ENCODE measurements around the gene ICAM1.
A peak's percentile ranks its signal among the peaks of the same experiment; 100 is the strongest.

Gene ICAM1

GRCh38 chr19:10328558-10329429 lies 57.9 kb downstream of the ICAM1 start:
- DNase-seq: no peak

- DNase-seq: no peak
These were observed 58.6 kb downstream of the ICAM1 start for GRCh38 chr19:10329555-10329954.

- DNase-seq: no peak
These were observed 61.4 kb downstream of the ICAM1 start for GRCh38 chr19:10332158-10332964.

GRCh38 chr19:10332965-10333757 lies 62.2 kb downstream of the ICAM1 start, which contains the start of gene RAVER1:
RAVER1 (minus strand) TSS chr19:10333529; CDS start chr19:10333507, 22 bp downstream.
- peak; percentile 87 to 92 for DNase-seq

- no peak for DNase-seq
These were observed 63.1 kb downstream of the ICAM1 start for GRCh38 chr19:10333758-10334587.

GRCh38 chr19:10334588-10335351 lies 63.9 kb downstream of the ICAM1 start:
- DNase-seq: no peak

GRCh38 chr19:10335352-10335985 lies 64.5 kb downstream of the ICAM1 start:
- DNase-seq: no peak

All from AML-193 (cell line).